ENCODE results near the gene ZCWPW1. TPM values are rescaled to one million over a fixed set of nuclear protein-coding genes. Genes with fewer than 3 reads are reported as not detected.

Gene ZCWPW1
- total RNA-seq, 1 experiment from 2014 or later: 0.45 TPM

- TF ChIP-seq EZH2 (IDR thresholded peaks at IDR 0.05; ENCODE audit: borderline replicate concordance, low read depth, low read length, poor library complexity, severe bottlenecking): no peak
- no peak for TF ChIP-seq CTCF (conservative IDR thresholded peaks at IDR 0.05; ENCODE audit: low read depth, low read length)
- Histone ChIP-seq H3K9me3 (ENCODE audit: low read depth, low read length, poor library complexity, severe bottlenecking) (no peaks in the 10 kb centered on the region), H3K36me3 (ENCODE audit: insufficient read depth, low read length, poor library complexity, severe bottlenecking) (no peaks in the 10 kb centered on the region), H3K27me3 (replicated peaks; ENCODE audit: insufficient read depth, low read depth, low read length, poor library complexity) (no peaks in the 10 kb centered on the region), H3K27ac (ENCODE audit: low read depth, low read length, poor library complexity, severe bottlenecking) (no peak overlapping the region), H3K4me3 (ENCODE audit: low read depth, low read length, poor library complexity, severe bottlenecking) (no peak overlapping the region), H3K4me1 (ENCODE audit: insufficient read depth, low read length, poor library complexity, severe bottlenecking) (no peaks in the 10 kb centered on the region)
- ChIA-PET POLR2A (ENCODE audit: low non-redundant PET) (no interaction called here), CTCF (no interaction called here)
- no TSS peak for BruUV-seq (replicated peaks)
- intact Hi-C loops (cut with micrococcal nuclease; ENCODE audit: unreplicated experiment): no loop called here
- DNase-seq (ENCODE audit: low spot score): no peak
Observed at GRCh38 chr7:100419660-100420226, 8.8 kb downstream of the ZCWPW1 start.

- Histone ChIP-seq H3K27ac (ENCODE audit: low read depth, low read length, poor library complexity, severe bottlenecking) (no peak overlapping the region), H3K9me3 (ENCODE audit: low read depth, low read length, poor library complexity, severe bottlenecking) (no peaks in the 10 kb centered on the region), H3K27me3 (replicated peaks; ENCODE audit: insufficient read depth, low read depth, low read length, poor library complexity) (no peaks in the 10 kb centered on the region), H3K4me3 (ENCODE audit: low read depth, low read length, poor library complexity, severe bottlenecking) (no peak overlapping the region), H3K36me3 (ENCODE audit: insufficient read depth, low read length, poor library complexity, severe bottlenecking) (no peaks in the 10 kb centered on the region), H3K4me1 (ENCODE audit: insufficient read depth, low read length, poor library complexity, severe bottlenecking) (no peaks in the 10 kb centered on the region)
- ChIA-PET CTCF (no interaction called here), POLR2A (ENCODE audit: low non-redundant PET) (interaction anchor here (0.6 to 1.1 kb wide), 2 partner anchors 9 to 44 kb away, joined by 3 read pairs; partner anchors contain the start of gene ZCWPW1)
- no TSS peak for BruUV-seq (replicated peaks)
- no peak for DNase-seq (ENCODE audit: low spot score)
- intact Hi-C loops (cut with micrococcal nuclease; ENCODE audit: unreplicated experiment): no loop called here
- TF ChIP-seq EZH2 (IDR thresholded peaks at IDR 0.05; ENCODE audit: borderline replicate concordance, low read depth, low read length, poor library complexity, severe bottlenecking) (no peak), CTCF (conservative IDR thresholded peaks at IDR 0.05; ENCODE audit: low read depth, low read length) (no peak)
Observed at GRCh38 chr7:100418930-100419659, 9.4 kb downstream of the ZCWPW1 start.

GRCh38 chr7:100415448-100415847 is 13.1 kb downstream of the ZCWPW1 start:
- ChIA-PET POLR2A (ENCODE audit: low non-redundant PET) (no interaction called here), CTCF (no interaction called here)
- no peaks in the 10 kb centered on the region for H3K9me3 ChIP-seq (ENCODE audit: low read depth, low read length, poor library complexity, severe bottlenecking)
- H3K27me3 ChIP-seq (replicated peaks; ENCODE audit: insufficient read depth, low read depth, low read length, poor library complexity): no peaks in the 10 kb centered on the region
- intact Hi-C loops (cut with micrococcal nuclease; ENCODE audit: unreplicated experiment): no loop called here
- no peak overlapping the region for H3K27ac ChIP-seq (ENCODE audit: low read depth, low read length, poor library complexity, severe bottlenecking)
- no peaks in the 10 kb centered on the region for H3K36me3 ChIP-seq (ENCODE audit: insufficient read depth, low read length, poor library complexity, severe bottlenecking)
- no peak for DNase-seq (ENCODE audit: low spot score)
- no peaks in the 10 kb centered on the region for H3K4me1 ChIP-seq (ENCODE audit: insufficient read depth, low read length, poor library complexity, severe bottlenecking)
- TF ChIP-seq CTCF (conservative IDR thresholded peaks at IDR 0.05; ENCODE audit: low read depth, low read length): no peak
- no peak for TF ChIP-seq EZH2 (IDR thresholded peaks at IDR 0.05; ENCODE audit: borderline replicate concordance, low read depth, low read length, poor library complexity, severe bottlenecking)
- H3K4me3 ChIP-seq (ENCODE audit: low read depth, low read length, poor library complexity, severe bottlenecking): no peak overlapping the region
- no TSS peak for BruUV-seq (replicated peaks)

Data from A673 (cell line).